Peyer's patch (tissue), 4 donors: ENCODE results near the gene GNB1L. TPM values are rescaled to one million over a fixed set of nuclear protein-coding genes. Genes with fewer than 3 reads are reported as not detected.

Source experiments
- DNase-seq, 3 donors: peaks; one replicate each; pipeline ENCODE4 v3.0.0-alpha.2; 2017 to 2019
- H3K27ac ChIP-seq, 4 donors: fragments of 200-600 bp; sonication (generic); one replicate each; pipeline ENCODE4 v1.5.1; 2016 to 2019
- H3K27me3 ChIP-seq, 2 donors: fragments of 200-600 bp; sonication (generic); one replicate each; pipeline ENCODE4 v1.5.1; 2019
- H3K36me3 ChIP-seq, 3 donors: fragments of 200-600 bp; sonication (generic); one replicate each; pipeline ENCODE4 v1.5.1; 2016 to 2019
- H3K4me1 ChIP-seq, 4 donors: fragments of 200-600 bp; sonication (generic); one replicate each; pipeline ENCODE4 v1.5.1; 2016 to 2019
- H3K4me3 ChIP-seq, 4 donors: fragments of 200-600 bp; sonication (generic); 1 replicate in 3 of 4; 2 replicates in 1 of 4; pipeline ENCODE4 v1.5.1; 2016 to 2019; ENCODE audit warnings: mild to moderate bottlenecking in 1 of 4
- H3K9me3 ChIP-seq, 4 donors: fragments of 200-600 bp; sonication (generic); one replicate each; pipeline ENCODE4 v1.5.1; 2016 to 2019; ENCODE audit warnings: mild to moderate bottlenecking in 1 of 4
- POLR2A ChIP-seq, 2 donors: fragments of 450-650 bp; IDR thresholded peaks; one replicate each; pipeline ENCODE4 v1.5.1; 2017; ENCODE audit warnings: antibody characterized with exemption in 2 of 2, mild to moderate bottlenecking in 2 of 2, moderate library complexity in 2 of 2
- total RNA-seq, 4 donors: library from RNA; depleted of rRNA; stranded (reverse); fragments of >200 nt; gene quantifications; one replicate each; pipeline ENCODE4 v1.1.0, GENCODE V29; 2016
- TF ChIP-seq, protein P1 (sequence below), 6 experiments: fragments of 450-650 bp in 4 of 6; fragments of 200-600 bp in 2 of 6; sonication (generic) in 1 of 6; IDR thresholded peaks; one replicate each; pipeline ENCODE4 v1.5.1; 2017 to 2019; ENCODE audit warnings: antibody characterized with exemption in 6 of 6, mild to moderate bottlenecking in 3 of 6, moderate library complexity in 1 of 6

Gene GNB1L
- total RNA-seq, 4 donors from 2014 or later, result 3.1 to 6.6 (median 4.9) TPM

DNA sequence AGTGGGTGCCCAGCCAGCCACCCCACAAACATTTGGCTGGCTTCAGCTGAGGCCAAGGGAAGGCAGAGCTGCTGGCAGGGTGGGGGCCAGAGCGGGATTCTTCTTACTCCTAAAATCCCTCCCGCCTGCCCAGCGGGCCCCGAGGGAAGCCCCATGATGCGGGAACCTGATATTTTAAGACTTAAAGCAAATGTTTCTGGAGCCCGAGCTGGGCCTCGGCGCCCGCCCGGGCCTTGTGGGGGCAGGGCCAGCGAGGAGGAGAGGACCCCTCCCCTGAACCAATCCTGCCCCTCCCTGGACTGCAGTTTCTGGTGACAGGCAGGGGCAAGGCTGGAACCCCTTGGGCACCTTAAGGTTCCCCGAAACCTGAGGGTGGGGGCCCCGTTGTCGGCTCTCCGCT, 114.1 kb downstream of the GNB1L start:
- H3K27ac ChIP-seq, result no peak overlapping the region
- H3K4me3 ChIP-seq, result no peak overlapping the region
- no peaks in the 10 kb centered on the region for H3K27me3 ChIP-seq
- H3K4me1 ChIP-seq, result no peaks in the 10 kb centered on the region
- H3K9me3 ChIP-seq, result no peaks in the 10 kb centered on the region
- TF ChIP-seq POLR2A (IDR thresholded peaks at IDR 0.05), result no peak
- TF ChIP-seq, protein P1, sequence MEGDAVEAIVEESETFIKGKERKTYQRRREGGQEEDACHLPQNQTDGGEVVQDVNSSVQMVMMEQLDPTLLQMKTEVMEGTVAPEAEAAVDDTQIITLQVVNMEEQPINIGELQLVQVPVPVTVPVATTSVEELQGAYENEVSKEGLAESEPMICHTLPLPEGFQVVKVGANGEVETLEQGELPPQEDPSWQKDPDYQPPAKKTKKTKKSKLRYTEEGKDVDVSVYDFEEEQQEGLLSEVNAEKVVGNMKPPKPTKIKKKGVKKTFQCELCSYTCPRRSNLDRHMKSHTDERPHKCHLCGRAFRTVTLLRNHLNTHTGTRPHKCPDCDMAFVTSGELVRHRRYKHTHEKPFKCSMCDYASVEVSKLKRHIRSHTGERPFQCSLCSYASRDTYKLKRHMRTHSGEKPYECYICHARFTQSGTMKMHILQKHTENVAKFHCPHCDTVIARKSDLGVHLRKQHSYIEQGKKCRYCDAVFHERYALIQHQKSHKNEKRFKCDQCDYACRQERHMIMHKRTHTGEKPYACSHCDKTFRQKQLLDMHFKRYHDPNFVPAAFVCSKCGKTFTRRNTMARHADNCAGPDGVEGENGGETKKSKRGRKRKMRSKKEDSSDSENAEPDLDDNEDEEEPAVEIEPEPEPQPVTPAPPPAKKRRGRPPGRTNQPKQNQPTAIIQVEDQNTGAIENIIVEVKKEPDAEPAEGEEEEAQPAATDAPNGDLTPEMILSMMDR (IDR thresholded peaks at IDR 0.05), result no peak
- H3K36me3 ChIP-seq, result no peaks in the 10 kb centered on the region
- DNase-seq, result no peak

DNA sequence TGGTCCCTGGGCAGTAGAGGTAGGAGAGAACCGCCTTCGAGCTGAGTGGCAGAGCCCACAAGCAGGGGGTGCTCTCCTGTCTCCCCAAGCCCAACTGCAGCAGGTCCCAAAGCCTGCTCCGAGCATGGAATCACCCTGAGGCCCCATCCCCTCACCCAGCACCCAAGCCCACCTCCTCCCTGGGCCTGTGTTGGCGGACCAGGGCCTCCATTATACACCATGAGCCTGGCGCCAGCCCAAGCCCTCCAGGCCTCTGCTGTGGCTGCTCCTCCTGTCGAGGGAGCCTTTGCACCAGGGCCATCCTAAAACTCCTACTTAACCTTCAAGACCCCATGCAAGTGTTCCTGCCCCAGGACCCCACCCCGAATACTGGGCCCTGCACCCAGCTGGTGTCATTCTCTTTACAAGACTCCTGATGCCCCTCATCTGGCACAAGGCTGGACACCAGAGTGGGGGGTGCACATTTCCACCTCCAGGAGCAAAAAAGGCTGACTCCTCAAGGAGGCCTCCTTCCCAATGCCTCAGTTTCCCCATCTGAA, 114.7 kb downstream of the GNB1L start:
- Histone ChIP-seq H3K27me3 (no peaks in the 10 kb centered on the region), H3K27ac (no peak overlapping the region), H3K36me3 (no peaks in the 10 kb centered on the region), H3K4me3 (no peak overlapping the region), H3K4me1 (no peaks in the 10 kb centered on the region), H3K9me3 (no peaks in the 10 kb centered on the region)
- TF ChIP-seq, protein P1 (IDR thresholded peaks at IDR 0.05), result no peak
- TF ChIP-seq POLR2A (IDR thresholded peaks at IDR 0.05), result no peak
- no peak for DNase-seq

DNA sequence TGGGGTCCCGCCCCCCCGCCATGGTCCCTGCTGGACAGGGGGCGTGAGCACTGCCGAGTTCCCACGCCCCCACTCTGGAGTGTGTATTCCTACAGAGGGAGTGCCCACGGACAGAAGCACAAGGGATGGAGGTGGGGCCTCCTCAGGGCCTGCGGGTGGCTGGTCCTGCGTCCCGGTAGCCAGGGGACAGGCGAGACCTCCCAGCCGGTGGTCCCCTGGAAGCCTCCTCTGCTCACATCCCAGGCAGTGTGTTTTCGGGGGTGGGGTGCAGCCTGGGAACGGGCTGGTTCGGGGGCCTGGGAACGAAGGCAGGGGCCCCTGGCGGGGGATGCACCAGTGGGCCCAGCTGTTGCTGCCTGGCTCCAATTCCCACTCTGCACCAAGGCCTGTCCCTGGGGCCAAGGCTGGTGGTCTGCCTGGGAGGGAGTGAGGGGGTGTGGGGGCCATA, 115.2 kb downstream of the GNB1L start:
- Histone ChIP-seq H3K9me3 (no peaks in the 10 kb centered on the region), H3K27ac (no peak overlapping the region), H3K36me3 (no peaks in the 10 kb centered on the region), H3K27me3 (no peaks in the 10 kb centered on the region), H3K4me1 (no peaks in the 10 kb centered on the region), H3K4me3 (no peak overlapping the region)
- DNase-seq, result no peak
- no peak for TF ChIP-seq POLR2A (IDR thresholded peaks at IDR 0.05)
- TF ChIP-seq, protein P1 (IDR thresholded peaks at IDR 0.05), result no peak

DNA sequence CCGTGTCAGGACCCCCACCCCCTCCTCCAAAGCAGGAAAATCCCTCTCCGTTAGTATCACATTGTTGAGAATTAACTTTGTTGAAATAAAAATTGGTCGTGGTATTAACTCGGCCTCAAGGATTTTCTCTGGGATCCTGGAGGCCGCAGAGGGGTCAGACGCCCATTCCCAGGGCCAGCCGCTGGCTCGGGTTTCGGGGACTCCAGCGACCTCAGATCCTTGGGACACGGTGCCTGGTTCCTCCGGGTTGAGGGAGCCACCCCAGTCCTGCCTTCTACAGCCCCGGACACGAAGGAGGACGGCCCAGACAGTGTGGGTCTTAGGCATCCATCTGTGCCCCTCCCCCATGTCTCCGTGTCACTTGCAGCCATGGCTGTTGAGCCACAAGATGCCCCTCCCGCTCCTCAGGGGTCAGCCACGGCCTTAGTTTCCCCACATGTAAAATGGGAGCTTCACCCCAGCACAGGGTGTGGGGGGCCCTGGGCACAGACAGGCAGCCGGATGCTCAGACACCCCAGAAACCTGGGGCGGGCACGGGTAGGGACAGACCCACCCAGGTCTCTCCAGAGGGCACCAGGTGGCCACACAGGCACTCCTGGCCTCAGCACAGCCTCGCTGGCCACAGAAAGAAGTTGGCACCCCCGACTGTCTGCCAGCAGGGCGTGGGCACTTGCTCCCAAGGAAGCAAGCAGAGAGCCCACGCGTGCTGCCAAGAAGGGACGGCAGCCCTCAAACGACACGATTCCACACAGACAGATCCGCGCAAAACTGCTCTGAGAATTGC, 115.8 kb downstream of the GNB1L start:
- no peak for DNase-seq
- H3K27ac ChIP-seq, result no peak overlapping the region
- TF ChIP-seq, protein P1 (IDR thresholded peaks at IDR 0.05), result no peak
- TF ChIP-seq POLR2A (IDR thresholded peaks at IDR 0.05), result no peak
- no peaks in the 10 kb centered on the region for H3K36me3 ChIP-seq
- H3K9me3 ChIP-seq, result no peaks in the 10 kb centered on the region
- H3K27me3 ChIP-seq, result no peaks in the 10 kb centered on the region
- H3K4me1 ChIP-seq, result no peaks in the 10 kb centered on the region
- H3K4me3 ChIP-seq, result no peak overlapping the region

DNA sequence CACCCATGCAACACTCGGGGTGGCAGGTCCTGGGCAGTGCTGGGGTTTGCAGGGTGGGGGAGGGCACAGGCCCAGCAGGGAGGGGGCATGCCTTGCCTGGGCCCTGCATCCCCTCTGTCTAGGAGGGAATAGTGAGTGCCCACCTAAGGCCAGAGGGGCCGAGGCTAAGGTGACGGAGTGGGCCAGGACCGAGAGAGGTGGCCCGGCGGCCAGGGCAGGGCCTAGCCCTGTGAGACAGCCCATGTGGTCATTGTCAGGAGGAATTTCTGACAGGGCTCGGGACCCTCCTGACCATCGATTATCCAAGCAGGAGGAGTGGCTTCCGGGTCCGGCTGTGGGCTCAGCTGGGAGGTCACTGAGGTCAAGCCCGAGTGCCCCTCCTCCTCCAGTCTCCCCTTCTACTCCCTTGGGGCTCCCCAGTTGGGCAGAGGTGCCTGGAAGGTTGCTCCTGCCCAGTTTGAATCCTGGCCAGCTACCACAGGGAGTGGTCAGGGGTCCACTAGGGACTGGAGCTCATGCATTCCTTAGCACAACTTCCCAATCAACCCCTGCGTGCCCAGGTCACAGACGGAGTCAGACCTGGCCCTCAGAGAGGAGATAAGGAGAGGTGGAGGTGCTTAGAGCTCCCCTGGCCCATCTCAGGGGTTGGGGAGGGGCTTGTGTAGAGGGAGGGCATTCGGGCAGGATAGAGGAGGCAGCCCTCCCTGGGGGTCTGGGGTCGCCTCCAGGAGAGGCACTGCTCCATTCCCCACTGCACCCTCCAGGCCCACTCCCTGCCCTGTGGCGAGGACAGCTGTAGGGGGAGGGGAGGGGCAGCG, 116.6 kb downstream of the GNB1L start:
- no peaks in the 10 kb centered on the region for H3K9me3 ChIP-seq
- H3K27ac ChIP-seq, result no peak overlapping the region
- TF ChIP-seq, protein P1 (IDR thresholded peaks at IDR 0.05), result no peak
- TF ChIP-seq POLR2A (IDR thresholded peaks at IDR 0.05), result no peak
- DNase-seq, result no peak
- no peaks in the 10 kb centered on the region for H3K27me3 ChIP-seq
- no peak overlapping the region for H3K4me3 ChIP-seq
- H3K36me3 ChIP-seq, result no peaks in the 10 kb centered on the region
- H3K4me1 ChIP-seq, result no peaks in the 10 kb centered on the region
